Naive thymus-derived CD4-positive, alpha-beta T cell (primary cell): Measurements from ENCODE around the gene OR51L1. TPM values are rescaled to one million over a fixed set of nuclear protein-coding genes. Genes with fewer than 3 reads are reported as not detected.

Source experiments
- ATAC-seq: fragments of 150-1000 bp; cut with Tn5 transposase; 2 replicates; pipeline ENCODE4 v1.10.0; 2021; ENCODE audit warnings: mild to moderate bottlenecking, moderate library complexity
- CTCF ChIA-PET: fragments of 350-600 bp; sonication (Branson Sonifier 250); formaldehyde crosslinking; loops from one replicate; lab custom pipeline; 2021; ENCODE audit warnings: antibody characterized with exemption; lab: Charles Lee
- POLR2A ChIA-PET: fragments of 350-600 bp; sonication (Branson Sonifier 250); formaldehyde crosslinking; loops from one replicate; lab custom pipeline; 2021; ENCODE audit warnings: antibody characterized with exemption, inconsistent platforms; lab: Charles Lee
- DNase-seq, 9 donors: peaks; one replicate each; pipeline versions ENCODE4 v3.0.0 to v3.0.0-alpha.2; 2020 to 2022; ENCODE audit warnings: mixed read lengths in 1 of 9
- H3K27ac ChIP-seq: one replicate; pipeline ENCODE4 v1.7.0; 2013; ENCODE audit warnings: mild to moderate bottlenecking, low read depth, low read length, moderate library complexity
- H3K27me3 ChIP-seq, 2 donors: one replicate each; pipeline ENCODE4 v1.7.0; 2013; ENCODE audit warnings: low read length in 2 of 2, mild to moderate bottlenecking in 2 of 2, moderate library complexity in 2 of 2; ENCODE audit not compliant: control insufficient read depth in 2 of 2, insufficient read depth in 2 of 2
- H3K36me3 ChIP-seq, 3 experiments: 1 replicate in 2 of 3; 2 replicates in 1 of 3; pipeline ENCODE4 v1.7.0; 2013; ENCODE audit warnings: low read length in 3 of 3, mild to moderate bottlenecking in 3 of 3, moderate library complexity in 1 of 3; ENCODE audit not compliant: insufficient read depth in 3 of 3, control insufficient read depth in 2 of 3
- H3K4me1 ChIP-seq, 2 donors: one replicate each; pipeline ENCODE4 v1.7.0; 2013; ENCODE audit warnings: low read length in 2 of 2, mild to moderate bottlenecking in 2 of 2, moderate library complexity in 1 of 2; ENCODE audit not compliant: control insufficient read depth in 2 of 2, insufficient read depth in 2 of 2
- H3K4me3 ChIP-seq: 2 replicates; pipeline ENCODE4 v1.7.0; 2013; ENCODE audit warnings: mild to moderate bottlenecking, low read length
- H3K9me3 ChIP-seq, 3 experiments: 1 replicate in 2 of 3; 2 replicates in 1 of 3; pipeline ENCODE4 v1.7.0; 2013; ENCODE audit warnings: low read length in 3 of 3; ENCODE audit not compliant: control insufficient read depth in 2 of 3
- H3K27ac Mint-ChIP-seq, 9 donors: one replicate each; pipeline ENCODE4 v1.8.0; 2020 to 2022; ENCODE audit warnings: mixed read lengths in 9 of 9, mild to moderate bottlenecking in 8 of 9, moderate library complexity in 5 of 9, inconsistent platforms in 2 of 9
- H3K27me3 Mint-ChIP-seq, 5 donors: one replicate each; pipeline ENCODE4 v1.8.0; 2021 to 2022; ENCODE audit warnings: mixed read lengths in 5 of 5, mild to moderate bottlenecking in 1 of 5
- H3K36me3 Mint-ChIP-seq, 5 donors: one replicate each; pipeline ENCODE4 v1.8.0; 2020 to 2022; ENCODE audit warnings: mixed read lengths in 5 of 5, mild to moderate bottlenecking in 3 of 5, inconsistent platforms in 1 of 5
- H3K4me1 Mint-ChIP-seq, 7 donors: one replicate each; pipeline ENCODE4 v1.8.0; 2020 to 2022; ENCODE audit warnings: mixed read lengths in 7 of 7, mild to moderate bottlenecking in 3 of 7, inconsistent platforms in 1 of 7
- H3K4me3 Mint-ChIP-seq, 10 donors: one replicate each; pipeline ENCODE4 v1.8.0; 2020 to 2022; ENCODE audit warnings: mild to moderate bottlenecking in 10 of 10, mixed read lengths in 10 of 10, moderate library complexity in 6 of 10, inconsistent platforms in 2 of 10
- H3K9me3 Mint-ChIP-seq, 11 donors: one replicate each; pipeline ENCODE4 v1.8.0; 2020 to 2022; ENCODE audit warnings: mixed read lengths in 11 of 11, mild to moderate bottlenecking in 4 of 11, inconsistent platforms in 1 of 11, moderate library complexity in 1 of 11
- intact Hi-C, 2 donors: fragments of 100-400 bp; cut with micrococcal nuclease; formaldehyde crosslinking; loops; one replicate each; pipeline ENCODE4 v1.15.1; 2023
- polyA plus RNA-seq, 2 donors: library from polyadenylated mRNA; unstranded; fragments of 300-500 nt; fragmentation: Illumina TruSeq; gene quantifications; one replicate each; pipeline ENCODE4 v1.2.3, GENCODE V29; 2021
- total RNA-seq, 6 experiments: library from RNA in 5 of 6; stranded (reverse) in 5 of 6; gene quantifications; 1 replicate in 5 of 6; 2 replicates in 1 of 6; pipeline ENCODE4 v1.2.3 and lab custom pipeline; 2021 to 2026

Gene OR51L1
- total and polyA plus RNA-seq, 7 experiments from 2014 or later: not detected

GRCh38 chr11:4979036-4979435, 15.6 kb upstream of the OR51L1 start:
- Histone ChIP-seq H3K36me3 (no peaks in the 10 kb centered on the region), H3K9me3 (no peaks in the 10 kb centered on the region), H3K4me3 (no peak overlapping the region), H3K27ac (no peak overlapping the region), H3K4me1 (no peaks in the 10 kb centered on the region), H3K27me3 (no peaks in the 10 kb centered on the region)
- Mint-ChIP-seq H3K27ac (no peak overlapping the region), H3K4me1 (no peaks in the 10 kb centered on the region), H3K4me3 (no peak overlapping the region), H3K36me3 (no peaks in the 10 kb centered on the region), H3K9me3 (peaks cover 0 to 5% (median 3%) of the 10 kb centered on the region in 11 donors), H3K27me3 (peaks cover 0 to 5% (median 0%) of the 10 kb centered on the region in 5 donors)
- ChIA-PET CTCF (no interaction called here), POLR2A (no interaction called here)
- intact Hi-C loops: no loop called here
- DNase-seq: no peak
- ATAC-seq: no peak

GRCh38 chr11:4982678-4983077, 12.0 kb upstream of the OR51L1 start:
- Mint-ChIP-seq H3K4me1 (no peaks in the 10 kb centered on the region), H3K27ac (no peak overlapping the region), H3K9me3 (peaks cover 0 to 5% (median 3%) of the 10 kb centered on the region in 11 donors), H3K4me3 (no peak overlapping the region), H3K36me3 (no peaks in the 10 kb centered on the region), H3K27me3 (peaks cover 0 to 5% (median 1%) of the 10 kb centered on the region in 5 donors)
- no peak overlapping the region for H3K27ac ChIP-seq
- intact Hi-C loops: no loop called here
- H3K27me3 ChIP-seq: no peaks in the 10 kb centered on the region
- no peak overlapping the region for H3K4me3 ChIP-seq
- no peaks in the 10 kb centered on the region for H3K36me3 ChIP-seq
- POLR2A ChIA-PET: no interaction called here
- H3K4me1 ChIP-seq: no peaks in the 10 kb centered on the region
- no peak for ATAC-seq
- CTCF ChIA-PET: no interaction called here
- no peak for DNase-seq
- no peaks in the 10 kb centered on the region for H3K9me3 ChIP-seq

- no peaks in the 10 kb centered on the region for H3K36me3 Mint-ChIP-seq
- POLR2A ChIA-PET: no interaction called here
- no peaks in the 10 kb centered on the region for H3K4me1 Mint-ChIP-seq
- H3K27ac ChIP-seq: no peak overlapping the region
- peaks cover 0 to 5% (median 0%) of the 10 kb centered on the region in 5 donors for H3K27me3 Mint-ChIP-seq
- H3K27me3 ChIP-seq: no peaks in the 10 kb centered on the region
- DNase-seq (no peak), ATAC-seq (no peak)
- H3K4me3 ChIP-seq: no peak overlapping the region
- H3K4me1 ChIP-seq: no peaks in the 10 kb centered on the region
- no peaks in the 10 kb centered on the region for H3K36me3 ChIP-seq
- peaks cover 0 to 2% (median 0%) of the 10 kb centered on the region in 11 donors for H3K9me3 Mint-ChIP-seq
- no peak overlapping the region for H3K4me3 Mint-ChIP-seq
- H3K9me3 ChIP-seq: no peaks in the 10 kb centered on the region
- H3K27ac Mint-ChIP-seq: no peak overlapping the region
- CTCF ChIA-PET: no interaction called here
- intact Hi-C loops: no loop called here
These were observed 10.8 kb upstream of the OR51L1 start for GRCh38 chr11:4983841-4984240.

GRCh38 chr11:4991060-4991459, 3.6 kb upstream of the OR51L1 start:
- Mint-ChIP-seq H3K4me3 (no peak overlapping the region), H3K4me1 (no peaks in the 10 kb centered on the region), H3K27ac (no peak overlapping the region), H3K27me3 (peaks cover 0 to 15% (median 0%) of the 10 kb centered on the region in 5 donors), H3K9me3 (peaks cover 0 to 2% (median 0%) of the 10 kb centered on the region in 11 donors), H3K36me3 (no peaks in the 10 kb centered on the region)
- DNase-seq: no peak
- no peaks in the 10 kb centered on the region for H3K36me3 ChIP-seq
- no peaks in the 10 kb centered on the region for H3K9me3 ChIP-seq
- H3K27ac ChIP-seq: no peak overlapping the region
- intact Hi-C loops: no loop called here
- H3K4me1 ChIP-seq: no peaks in the 10 kb centered on the region
- ChIA-PET POLR2A (no interaction called here), CTCF (no interaction called here)
- ATAC-seq: no peak
- H3K4me3 ChIP-seq: no peak overlapping the region
- H3K27me3 ChIP-seq: no peaks in the 10 kb centered on the region

- intact Hi-C loops: loop anchor here in 1 of 2 donors (1.0 kb wide), 2 partner anchors 367 to 817 kb away; partner anchors contain the start of gene OR51D1
- CTCF ChIA-PET: no interaction called here
These were observed 10.0 kb downstream of the OR51L1 start for GRCh38 chr11:5004424-5005274.

GRCh38 chr11:5007561-5007960, 12.9 kb downstream of the OR51L1 start:
- DNase-seq (no peak), ATAC-seq (no peak)
- no peaks in the 10 kb centered on the region for H3K4me1 Mint-ChIP-seq
- Histone ChIP-seq H3K4me3 (no peak overlapping the region), H3K27ac (no peak overlapping the region), H3K4me1 (no peaks in the 10 kb centered on the region), H3K9me3 (no peaks in the 10 kb centered on the region), H3K27me3 (no peaks in the 10 kb centered on the region), H3K36me3 (no peaks in the 10 kb centered on the region)
- POLR2A ChIA-PET: no interaction called here
- CTCF ChIA-PET: no interaction called here
- intact Hi-C loops: no loop called here
- peaks cover 0 to 2% (median 0%) of the 10 kb centered on the region in 11 donors for H3K9me3 Mint-ChIP-seq
- H3K27ac Mint-ChIP-seq: no peak overlapping the region
- H3K36me3 Mint-ChIP-seq: no peaks in the 10 kb centered on the region
- H3K27me3 Mint-ChIP-seq: peaks cover 0 to 17% (median 13%) of the 10 kb centered on the region in 5 donors
- H3K4me3 Mint-ChIP-seq: no peak overlapping the region

More at GRCh38 chr11:5004424-5005274, 10.0 kb downstream of the OR51L1 start:
- DNase-seq (no peak), ATAC-seq (no peak)
- Histone ChIP-seq H3K36me3 (no peaks in the 10 kb centered on the region), H3K27me3 (no peaks in the 10 kb centered on the region), H3K9me3 (no peaks in the 10 kb centered on the region), H3K4me3 (no peak overlapping the region), H3K4me1 (no peaks in the 10 kb centered on the region), H3K27ac (no peak overlapping the region)
- POLR2A ChIA-PET: no interaction called here
- no peaks in the 10 kb centered on the region for H3K36me3 Mint-ChIP-seq
- H3K4me1 Mint-ChIP-seq: no peaks in the 10 kb centered on the region
- H3K9me3 Mint-ChIP-seq: peaks cover 0 to 2% (median 0%) of the 10 kb centered on the region in 11 donors
- no peak overlapping the region for H3K4me3 Mint-ChIP-seq
- H3K27ac Mint-ChIP-seq: peak overlapping the region in 1 of 9 donors; percentile 21
- peaks cover 0 to 22% (median 10%) of the 10 kb centered on the region in 5 donors for H3K27me3 Mint-ChIP-seq
